ENCODE results near the gene METTL24.

- no peak for TF ChIP-seq CTCF (IDR thresholded peaks at IDR 0.05)
- no peak for TF ChIP-seq POLR2A (IDR thresholded peaks at IDR 0.05)
Observed at GRCh38 chr6:110214338-110214737, 143.8 kb downstream of the METTL24 start.
